Activated CD8-positive, alpha-beta T cell treated with anti-CD3 and anti-CD28 coated beads, Interleukin-2, amount 10 ng/mL, durations not matched to agents 7 days and 5 days (primary cell): Measurements from ENCODE around the gene DFFA. TPM values are rescaled to one million over a fixed set of nuclear protein-coding genes. Genes with fewer than 3 reads are reported as not detected.
"Not testable (repeated sequence)": the region's sequence is repeated elsewhere in the genome, so short reads cannot be mapped to it uniquely, and the experiment has no call there.

Source experiments
- ATAC-seq: fragments of 150-1000 bp; cut with Tn5 transposase; one replicate; pipeline ENCODE4 v1.10.0; 2021; ENCODE audit warnings: moderate library complexity
- CTCF ChIA-PET: fragments of 350-600 bp; sonication (Branson Sonifier 250); formaldehyde crosslinking; loops from one replicate; lab custom pipeline; 2021; ENCODE audit warnings: antibody characterized with exemption; lab: Charles Lee
- POLR2A ChIA-PET: fragments of 350-600 bp; sonication (Branson Sonifier 250); formaldehyde crosslinking; loops from one replicate; lab custom pipeline; 2021; ENCODE audit warnings: antibody characterized with exemption; lab: Charles Lee
- DNase-seq: peaks from one replicate; pipeline ENCODE4 v3.0.0-alpha.2; 2020
- H3K27ac Mint-ChIP-seq: one replicate; pipeline ENCODE4 v1.8.0; 2021; ENCODE audit warnings: mild to moderate bottlenecking, mixed read lengths
- H3K27me3 Mint-ChIP-seq: one replicate; pipeline ENCODE4 v1.8.0; 2021; ENCODE audit warnings: low read depth, mixed read lengths
- H3K36me3 Mint-ChIP-seq: one replicate; pipeline ENCODE4 v1.8.0; 2021; ENCODE audit warnings: low read depth, mixed read lengths
- H3K4me1 Mint-ChIP-seq: one replicate; pipeline ENCODE4 v1.8.0; 2021; ENCODE audit warnings: low read depth, mixed read lengths
- H3K4me3 Mint-ChIP-seq: one replicate; pipeline ENCODE4 v1.8.0; 2021; ENCODE audit warnings: mild to moderate bottlenecking, mixed read lengths
- H3K9me3 Mint-ChIP-seq: one replicate; pipeline ENCODE4 v1.8.0; 2022; ENCODE audit warnings: mixed read lengths; ENCODE audit not compliant: insufficient read depth
- total RNA-seq, 2 experiments: library from RNA; stranded (reverse); gene quantifications; one replicate each; pipeline ENCODE4 v1.2.3, GENCODE V29; 2021

DFFA gene
- total RNA-seq, 2 experiments from 2014 or later = 38.7 to 39.5 TPM

DNA sequence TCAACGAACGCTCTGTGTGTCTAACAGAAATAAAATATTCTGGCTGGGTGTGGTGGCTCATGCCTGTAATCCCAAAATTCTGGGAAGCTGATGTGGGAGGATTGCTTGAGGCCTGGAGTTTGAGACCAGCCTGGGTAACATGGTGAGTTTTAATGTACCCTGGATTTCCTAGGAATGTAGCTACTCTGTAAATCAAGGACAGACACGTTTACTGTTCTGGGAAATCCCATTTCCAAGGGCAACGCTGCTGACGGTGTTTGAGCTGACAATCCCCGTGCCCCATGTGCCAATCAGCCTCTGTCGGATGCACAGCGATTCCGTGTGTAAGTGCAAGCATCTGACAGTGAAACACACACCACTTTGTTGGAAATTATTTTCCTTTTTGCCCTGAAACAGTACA is 14.5 kb downstream of the DFFA start:
- Mint-ChIP-seq H3K4me3 (no peak overlapping the region), H3K9me3 (no peaks in the 10 kb centered on the region), H3K27ac (no peak overlapping the region), H3K27me3 (no peaks in the 10 kb centered on the region), H3K4me1 (peaks cover 12% of the 10 kb centered on the region), H3K36me3 (peaks cover 44% of the 10 kb centered on the region)
- CTCF ChIA-PET = interaction anchor here (2.3 kb wide), 1 partner anchor 37 kb away, joined by 8 read pairs; no protein-coding TSS in a partner anchor
- POLR2A ChIA-PET = no interaction called here
- ATAC-seq (no peak), DNase-seq (no peak)

DNA sequence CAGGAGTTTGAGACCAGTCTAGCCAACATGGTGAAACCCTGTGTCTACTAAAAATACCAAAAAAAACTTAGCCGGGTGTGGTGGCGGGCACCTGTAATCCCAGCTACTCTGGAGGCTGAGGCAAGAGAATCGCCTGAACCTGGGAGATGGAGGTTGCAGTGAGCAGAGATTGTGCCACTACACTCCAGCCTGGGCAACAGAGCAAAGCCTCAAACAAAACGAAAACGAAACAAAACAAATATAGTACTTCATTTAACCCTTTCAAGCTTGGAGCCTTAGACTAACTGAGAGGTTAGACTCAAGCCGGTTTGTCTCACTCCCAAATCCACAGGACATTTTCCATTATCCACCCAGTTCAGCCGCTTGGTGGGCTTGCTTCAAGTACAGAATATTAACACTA is 14.9 kb downstream of the DFFA start:
- H3K27ac Mint-ChIP-seq, POLR2A ChIA-PET, H3K27me3 Mint-ChIP-seq, DNase-seq, H3K9me3 Mint-ChIP-seq, H3K4me3 Mint-ChIP-seq, ATAC-seq: not testable (repeated sequence)
- Mint-ChIP-seq H3K4me1 (peaks cover 12% of the 10 kb centered on the region), H3K36me3 (peaks cover 40% of the 10 kb centered on the region)
- CTCF ChIA-PET = interaction anchor here (1.5 kb wide), 1 partner anchor 38 kb away, joined by 10 read pairs; no protein-coding TSS in a partner anchor

DNA sequence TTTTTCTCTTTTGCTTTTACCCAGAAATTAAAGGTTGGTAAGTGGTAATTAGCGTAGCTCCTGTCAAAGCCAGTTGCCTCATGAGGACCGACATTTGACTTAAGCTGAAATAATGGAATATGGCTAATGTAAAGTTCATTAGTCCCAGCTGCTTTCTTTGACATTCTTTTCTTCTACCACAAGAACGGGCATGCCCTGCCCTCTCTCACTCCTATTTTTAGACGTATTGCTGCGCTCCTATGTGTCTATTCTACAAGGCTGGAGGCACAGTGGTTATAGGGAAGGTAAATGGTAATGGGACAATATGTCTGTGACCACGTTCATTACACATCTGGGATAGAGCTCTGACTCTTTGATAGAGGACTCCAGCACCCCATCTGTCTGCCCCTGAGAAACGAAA is 15.7 kb downstream of the DFFA start:
- no peak overlapping the region for H3K27ac Mint-ChIP-seq
- no peaks in the 10 kb centered on the region for H3K9me3 Mint-ChIP-seq
- H3K4me1 Mint-ChIP-seq = peaks cover 12% of the 10 kb centered on the region
- DNase-seq = no peak
- ATAC-seq = no peak
- H3K27me3 Mint-ChIP-seq = no peaks in the 10 kb centered on the region
- no peak overlapping the region for H3K4me3 Mint-ChIP-seq
- H3K36me3 Mint-ChIP-seq = peaks cover 35% of the 10 kb centered on the region
- CTCF ChIA-PET = interaction anchor here (0.5 to 1.5 kb wide), 2 partner anchors 38 to 1277 kb away, joined by 3 to 10 read pairs; no protein-coding TSS in a partner anchor
- POLR2A ChIA-PET = no interaction called here

DNA sequence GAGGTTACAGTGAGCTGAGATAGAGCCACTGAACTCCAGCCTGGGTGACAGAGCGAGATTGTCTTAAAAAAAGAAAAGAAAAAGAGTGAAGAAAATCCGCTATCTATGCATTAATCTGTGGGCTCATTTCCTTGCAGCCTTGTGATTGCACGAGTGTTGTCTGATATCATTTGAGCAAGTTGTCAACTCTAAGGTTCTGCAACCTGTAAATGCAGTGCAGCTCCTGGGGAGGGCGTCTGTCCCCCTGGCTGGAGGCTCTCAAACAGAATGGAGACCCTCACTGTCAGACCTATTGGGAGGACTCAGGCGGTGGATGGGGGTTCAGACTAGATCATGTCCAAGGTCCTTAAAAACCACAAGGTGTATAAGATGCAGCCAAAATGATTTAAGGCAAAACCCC is 16.3 kb downstream of the DFFA start:
- no peak overlapping the region for H3K4me3 Mint-ChIP-seq
- H3K4me1 Mint-ChIP-seq = peaks cover 12% of the 10 kb centered on the region
- DNase-seq (no peak), ATAC-seq (no peak)
- H3K27me3 Mint-ChIP-seq = no peaks in the 10 kb centered on the region
- no peaks in the 10 kb centered on the region for H3K9me3 Mint-ChIP-seq
- ChIA-PET POLR2A (no interaction called here), CTCF (interaction anchor here (1.5 kb wide), 1 partner anchor 39 kb away, joined by 10 read pairs; no protein-coding TSS in a partner anchor)
- H3K36me3 Mint-ChIP-seq = peaks cover 30% of the 10 kb centered on the region
- H3K27ac Mint-ChIP-seq = no peak overlapping the region

DNA sequence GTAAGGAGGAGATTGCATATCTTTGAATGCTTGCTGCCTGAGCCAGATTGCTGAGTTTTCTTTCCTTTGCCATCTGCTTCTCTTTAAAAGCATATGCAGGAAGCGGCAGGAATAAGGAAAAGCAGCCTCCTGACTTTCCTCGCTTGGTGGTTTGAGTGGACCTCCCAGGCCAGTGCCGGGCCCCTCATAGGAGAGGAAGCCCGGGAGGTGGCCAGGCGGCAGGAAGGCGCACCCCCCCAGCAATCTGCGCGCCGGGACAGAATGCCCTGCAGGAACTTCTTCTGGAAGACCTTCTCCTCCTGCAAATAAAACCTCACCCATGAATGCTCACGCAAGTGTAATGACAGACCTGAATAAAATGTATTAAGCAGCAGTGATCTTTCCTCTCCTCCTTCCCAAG is 21.0 kb downstream of the DFFA start:
- DNase-seq (no peak), ATAC-seq (no peak)
- H3K27ac Mint-ChIP-seq = no peak overlapping the region
- H3K4me1 Mint-ChIP-seq = no peaks in the 10 kb centered on the region
- no peak overlapping the region for H3K4me3 Mint-ChIP-seq
- H3K9me3 Mint-ChIP-seq = no peaks in the 10 kb centered on the region
- H3K36me3 Mint-ChIP-seq = peaks cover 14% of the 10 kb centered on the region
- H3K27me3 Mint-ChIP-seq = no peaks in the 10 kb centered on the region
- ChIA-PET POLR2A (no interaction called here), CTCF (interaction anchor here (1.9 kb wide), 1 partner anchor 43 kb away, joined by 11 read pairs; no protein-coding TSS in a partner anchor)

DNA sequence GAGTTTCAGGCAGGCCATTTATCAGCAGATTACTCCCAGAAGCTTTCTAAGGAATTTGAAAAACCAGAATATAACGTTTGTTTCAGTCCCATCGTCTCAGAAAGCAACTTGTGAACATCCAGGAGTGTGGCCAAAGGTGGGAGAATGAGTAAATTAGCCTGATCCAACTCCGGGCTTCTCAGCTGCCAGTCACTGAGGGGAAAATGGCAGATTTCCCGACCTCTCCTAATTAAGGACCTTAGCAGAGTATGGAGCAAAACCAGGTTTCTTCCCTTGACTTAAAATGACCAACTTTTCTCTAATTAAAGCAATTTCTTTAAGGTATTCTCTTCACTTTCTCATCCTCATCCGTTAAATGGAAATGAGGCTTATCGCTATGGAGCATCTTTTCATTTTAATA is 21.5 kb downstream of the DFFA start:
- H3K27me3 Mint-ChIP-seq = no peaks in the 10 kb centered on the region
- ATAC-seq = no peak
- H3K9me3 Mint-ChIP-seq = no peaks in the 10 kb centered on the region
- DNase-seq = no peak
- H3K27ac Mint-ChIP-seq = no peak overlapping the region
- H3K4me1 Mint-ChIP-seq = no peaks in the 10 kb centered on the region
- ChIA-PET POLR2A (no interaction called here), CTCF (interaction anchor here (1.3 to 1.9 kb wide), 2 partner anchors 44 to 242 kb away, joined by 4 to 11 read pairs; no protein-coding TSS in a partner anchor)
- no peak overlapping the region for H3K4me3 Mint-ChIP-seq
- peaks cover 10% of the 10 kb centered on the region for H3K36me3 Mint-ChIP-seq

DNA sequence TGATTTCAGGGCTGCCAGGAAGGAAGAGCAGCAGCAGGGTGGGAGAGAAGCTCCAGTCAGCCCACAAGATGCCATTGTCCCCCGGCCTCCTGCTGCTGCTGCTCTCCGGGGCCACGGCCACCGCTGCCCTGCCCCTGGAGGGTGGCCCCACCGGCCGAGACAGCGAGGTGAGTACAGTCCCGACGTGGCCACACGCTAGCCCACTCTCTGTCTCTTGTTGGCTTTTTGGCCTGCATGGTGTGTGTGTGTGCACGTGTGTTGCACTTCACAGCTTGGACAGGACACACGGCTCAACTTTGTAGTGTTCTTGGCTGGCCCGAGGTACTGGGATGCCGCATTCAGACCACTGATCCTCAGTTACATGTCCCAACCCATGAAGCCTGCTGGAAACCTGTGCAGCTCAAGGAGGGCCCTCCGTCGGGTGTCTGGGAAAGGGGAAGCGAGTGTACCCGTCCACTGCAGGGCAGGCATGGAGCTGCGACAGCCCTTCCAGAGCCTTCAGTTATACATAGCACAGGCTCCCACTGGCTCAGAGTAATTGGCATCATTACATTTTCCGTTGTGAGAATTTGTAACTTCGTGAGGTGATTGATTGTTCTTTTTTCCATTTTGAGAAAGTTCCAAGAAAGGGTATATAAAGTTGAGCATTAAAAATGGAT is 22.0 kb downstream of the DFFA start:
- no peaks in the 10 kb centered on the region for H3K27me3 Mint-ChIP-seq
- no peak overlapping the region for H3K4me3 Mint-ChIP-seq
- CTCF ChIA-PET = interaction anchor here (1.1 to 1.3 kb wide), 2 partner anchors 58 to 241 kb away, joined by 3 to 4 read pairs; no protein-coding TSS in a partner anchor
- no peak for ATAC-seq
- H3K4me1 Mint-ChIP-seq = no peaks in the 10 kb centered on the region
- POLR2A ChIA-PET = no interaction called here
- H3K36me3 Mint-ChIP-seq = peaks cover 7% of the 10 kb centered on the region
- H3K27ac Mint-ChIP-seq = no peak overlapping the region
- no peak for DNase-seq
- no peaks in the 10 kb centered on the region for H3K9me3 Mint-ChIP-seq

DNA sequence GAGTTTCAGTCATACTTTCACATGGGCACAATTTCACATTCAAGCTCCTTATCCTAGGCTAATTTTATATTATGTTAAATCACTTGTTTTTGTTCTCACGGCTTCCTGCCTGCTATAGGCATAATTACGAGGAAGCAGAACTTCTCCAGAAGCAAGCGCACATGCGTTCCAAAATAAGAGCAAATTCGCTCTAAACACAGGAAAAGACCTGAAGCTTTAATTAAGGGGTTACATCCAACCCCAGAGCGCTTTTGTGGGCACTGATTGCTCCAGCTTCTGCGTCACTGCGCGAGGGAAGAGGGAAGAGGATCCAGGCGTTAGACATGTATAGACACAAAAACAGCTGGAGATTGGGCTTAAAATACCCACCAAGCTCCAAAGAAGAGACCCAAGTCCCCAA is 22.6 kb downstream of the DFFA start, which contains the start of gene CORT:
Gene CORT, plus strand, starts transcription at position 281 of the 400 bp plus-strand sequence. CDS start 193 bp downstream, outside the sequence.
- H3K4me1 Mint-ChIP-seq = no peaks in the 10 kb centered on the region
- POLR2A ChIA-PET = no interaction called here
- H3K4me3 Mint-ChIP-seq = no peak within 1 kb of the TSS
- H3K9me3 Mint-ChIP-seq = no peaks in the 10 kb centered on the region
- no peaks in the 10 kb centered on the region for H3K27me3 Mint-ChIP-seq
- ATAC-seq (no peak), DNase-seq (no peak)
- peaks cover 7% of the 10 kb centered on the region for H3K36me3 Mint-ChIP-seq
- no peak within 1 kb of the TSS for H3K27ac Mint-ChIP-seq
- CTCF ChIA-PET = interaction anchor here (1.1 to 1.3 kb wide), 2 partner anchors 58 to 241 kb away, joined by 3 to 4 read pairs; no protein-coding TSS in a partner anchor

DNA sequence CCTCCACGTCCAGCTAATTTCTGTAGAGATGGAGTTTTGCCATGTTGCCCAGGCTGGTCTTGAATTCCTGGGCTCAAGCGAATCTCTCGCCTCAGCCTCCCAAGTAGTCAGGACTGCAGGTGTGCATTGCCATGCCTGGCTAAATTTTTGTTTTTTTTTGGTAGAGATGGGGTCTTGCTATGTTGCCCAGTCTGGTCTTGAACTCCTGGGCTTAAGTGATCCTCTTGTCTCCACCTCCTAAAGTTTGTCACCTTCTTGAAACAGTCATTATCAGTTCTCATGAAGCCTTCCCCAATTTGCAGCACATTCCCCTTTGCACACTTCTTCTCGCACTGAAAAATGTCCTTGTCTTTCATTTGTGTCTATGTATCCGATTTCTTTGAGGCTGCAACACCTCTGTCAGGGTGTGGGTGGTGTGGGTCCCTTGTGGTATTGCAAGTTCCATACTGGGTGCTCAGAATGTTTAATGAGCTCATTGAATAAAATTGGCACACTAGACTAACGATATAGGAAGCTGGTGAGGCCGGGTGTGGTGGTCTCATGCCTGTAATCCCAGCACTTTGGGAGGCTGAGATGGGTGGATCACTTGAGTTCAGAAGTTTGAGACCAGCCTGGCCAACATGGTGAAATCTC is 25.4 kb downstream of the DFFA start:
- ChIA-PET POLR2A (no interaction called here), CTCF (interaction anchor here (1.7 kb wide), 1 partner anchor 237 kb away, joined by 4 read pairs; the partner anchor contains the start of gene KIF1B)
- H3K27ac Mint-ChIP-seq = no peak overlapping the region
- no peak for DNase-seq
- H3K36me3 Mint-ChIP-seq = no peaks in the 10 kb centered on the region
- no peak for ATAC-seq
- H3K4me3 Mint-ChIP-seq = no peak overlapping the region
- H3K9me3 Mint-ChIP-seq = no peaks in the 10 kb centered on the region
- no peaks in the 10 kb centered on the region for H3K27me3 Mint-ChIP-seq
- H3K4me1 Mint-ChIP-seq = no peaks in the 10 kb centered on the region

DNA sequence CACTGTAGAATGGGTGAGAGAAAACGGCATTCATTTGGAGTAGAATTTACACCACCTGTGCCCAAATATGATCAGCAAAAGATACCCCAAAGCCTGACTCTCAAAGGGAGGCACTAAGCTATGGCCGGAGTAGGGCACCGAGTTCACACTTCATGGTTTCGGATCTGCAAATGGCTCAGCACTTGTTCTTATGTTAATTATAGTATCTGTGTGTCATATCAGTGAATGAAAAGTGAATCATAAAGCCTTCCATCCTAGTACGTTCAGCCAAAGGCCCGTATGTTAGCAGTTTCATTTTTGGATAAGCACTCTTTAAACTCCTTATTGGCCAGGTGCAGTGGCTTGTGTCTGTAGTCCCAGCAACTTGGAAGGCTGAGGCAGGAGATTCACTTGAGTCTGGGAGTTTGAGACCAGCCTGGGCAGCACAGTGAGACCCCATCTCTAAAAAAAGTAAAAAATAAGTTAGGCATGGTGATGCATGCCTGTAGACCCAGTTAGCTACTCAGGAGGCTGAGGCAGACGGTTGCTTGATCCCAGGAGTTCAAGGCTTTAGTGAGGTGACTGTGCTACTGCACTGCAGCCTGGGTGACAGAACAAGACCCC is 27.4 kb downstream of the DFFA start:
- Mint-ChIP-seq H3K36me3 (peaks cover 1% of the 10 kb centered on the region), H3K27ac (no peak overlapping the region), H3K4me1 (no peaks in the 10 kb centered on the region), H3K27me3 (no peaks in the 10 kb centered on the region), H3K9me3 (no peaks in the 10 kb centered on the region), H3K4me3 (no peak overlapping the region)
- DNase-seq = no peak
- ChIA-PET CTCF (interaction anchor here (1.2 kb wide), 1 partner anchor 14 kb away, joined by 3 read pairs; no protein-coding TSS in a partner anchor), POLR2A (interaction anchor here (0.6 kb wide), 1 partner anchor 750 kb away, joined by 3 read pairs; no protein-coding TSS in a partner anchor)
- no peak for ATAC-seq

DNA sequence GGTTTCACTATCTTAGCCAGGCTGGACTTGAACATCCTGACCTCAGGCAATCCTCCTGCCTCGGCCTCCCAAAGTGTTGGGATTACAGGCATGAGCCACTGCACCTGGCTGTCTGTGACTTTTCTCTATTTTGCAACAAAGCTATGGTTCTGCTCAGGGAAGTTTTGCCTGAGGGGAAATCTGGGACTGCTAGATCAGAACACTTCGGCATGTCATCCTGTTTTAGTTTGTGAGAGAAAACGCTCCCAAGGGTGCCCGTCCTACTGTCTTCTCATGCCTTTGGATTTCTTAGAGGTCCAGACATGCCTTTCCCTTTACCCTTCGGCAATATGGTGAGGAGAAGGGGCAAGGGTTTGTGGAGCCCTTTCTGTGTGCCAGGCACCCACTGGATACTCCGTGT is 28.1 kb downstream of the DFFA start:
- Mint-ChIP-seq H3K27ac (no peak overlapping the region), H3K4me1 (no peaks in the 10 kb centered on the region), H3K27me3 (no peaks in the 10 kb centered on the region), H3K36me3 (peaks cover 1% of the 10 kb centered on the region), H3K4me3 (no peak overlapping the region), H3K9me3 (no peaks in the 10 kb centered on the region)
- CTCF ChIA-PET = interaction anchor here (1.2 kb wide), 1 partner anchor 13 kb away, joined by 3 read pairs; no protein-coding TSS in a partner anchor
- ATAC-seq (no peak), DNase-seq (no peak)
- POLR2A ChIA-PET = interaction anchor here (0.6 kb wide), 1 partner anchor 749 kb away, joined by 3 read pairs; no protein-coding TSS in a partner anchor
